Fibroblast of upper back skin (primary cell): ENCODE measurements around the gene ADCY2.

Experiments used
- DNase-seq: peaks from one replicate; pipeline ENCODE4 v3.0.0-alpha.2; 2013

The ADCY2 gene

GRCh38 chr5:7610531-7611177 lies 214.7 kb downstream of the ADCY2 start:
- no peak for DNase-seq

GRCh38 chr5:7611518-7611917 lies 215.6 kb downstream of the ADCY2 start:
- no peak for DNase-seq

GRCh38 chr5:7615566-7616061 lies 219.7 kb downstream of the ADCY2 start:
- no peak for DNase-seq

DNA sequence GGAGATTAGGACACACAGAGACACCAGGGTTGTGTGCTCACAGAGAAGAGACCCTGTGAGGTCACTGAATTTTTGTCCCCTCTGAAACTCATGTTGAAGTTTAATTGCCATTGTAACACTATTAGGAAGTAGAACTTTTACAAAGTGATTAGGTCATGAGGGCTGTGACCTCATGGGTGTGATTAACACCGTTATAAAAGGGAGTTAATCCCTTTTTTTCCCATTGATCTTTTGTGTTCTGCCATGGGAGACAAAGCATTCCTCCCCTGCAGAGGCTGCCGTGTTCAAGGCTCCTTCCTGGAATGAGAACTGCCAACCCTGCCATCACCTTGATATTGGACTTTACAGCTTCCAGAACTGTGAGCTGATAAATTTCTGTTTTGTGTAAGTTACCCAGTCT lies 221.0 kb downstream of the ADCY2 start:
- no peak for DNase-seq

DNA sequence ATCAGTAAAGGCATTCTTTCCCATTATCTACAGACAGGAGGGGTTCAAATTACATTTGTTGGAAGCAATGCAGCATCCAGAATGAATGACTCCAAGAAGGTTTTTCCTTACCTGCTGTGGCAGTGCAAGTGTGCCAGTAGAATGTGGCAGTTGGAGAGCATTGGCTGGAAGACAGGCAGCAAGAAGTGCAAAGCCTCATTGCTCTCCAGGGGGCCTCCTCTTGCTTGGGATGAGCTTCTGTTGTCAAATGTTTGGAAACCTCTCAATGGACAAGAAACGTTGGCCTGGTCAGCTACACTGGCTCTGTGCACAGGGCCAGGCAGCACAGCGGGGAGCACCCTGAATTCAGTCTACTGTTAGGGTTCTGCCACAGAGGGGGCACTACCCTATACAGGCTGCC lies 226.6 kb downstream of the ADCY2 start:
- no peak for DNase-seq

DNA sequence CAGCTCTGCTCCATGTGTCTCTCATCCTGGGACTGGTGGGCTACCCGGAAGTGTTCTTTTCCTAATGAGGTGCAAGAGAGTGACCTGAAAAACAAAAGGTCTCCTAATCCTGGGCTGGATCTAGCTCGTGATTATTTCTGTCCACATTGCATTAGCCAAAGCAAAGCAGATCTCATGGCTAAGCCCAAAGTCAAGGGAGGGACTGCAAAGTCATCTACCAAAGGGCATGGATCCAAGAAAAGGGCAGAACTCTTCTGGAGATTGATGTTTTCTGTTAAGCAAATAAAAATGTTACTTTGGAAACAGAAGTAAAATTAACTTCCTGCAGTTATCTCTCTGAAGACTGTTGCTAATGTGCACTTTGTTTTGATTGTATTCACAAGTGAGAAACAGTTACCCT lies 229.8 kb downstream of the ADCY2 start:
- DNase-seq, result no peak

DNA sequence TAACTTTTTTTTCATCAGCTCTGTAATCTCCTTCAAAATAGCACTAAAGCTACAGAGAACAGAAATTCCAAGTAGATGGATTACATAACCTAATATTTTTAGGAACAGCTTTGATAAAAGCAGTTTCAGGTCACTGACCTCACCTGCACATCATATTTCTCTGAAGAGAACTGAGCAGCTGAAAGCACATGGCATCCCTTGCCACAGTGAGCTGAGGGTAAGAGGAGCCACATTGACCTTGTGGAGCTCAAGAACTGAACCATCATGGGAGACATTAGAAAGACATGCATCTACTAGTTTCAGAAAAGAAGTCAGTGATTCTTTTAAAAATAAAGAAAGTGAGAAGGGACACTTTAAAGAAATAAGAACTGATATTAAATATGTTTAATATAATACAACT lies 232.3 kb downstream of the ADCY2 start:
- no peak for DNase-seq

DNA sequence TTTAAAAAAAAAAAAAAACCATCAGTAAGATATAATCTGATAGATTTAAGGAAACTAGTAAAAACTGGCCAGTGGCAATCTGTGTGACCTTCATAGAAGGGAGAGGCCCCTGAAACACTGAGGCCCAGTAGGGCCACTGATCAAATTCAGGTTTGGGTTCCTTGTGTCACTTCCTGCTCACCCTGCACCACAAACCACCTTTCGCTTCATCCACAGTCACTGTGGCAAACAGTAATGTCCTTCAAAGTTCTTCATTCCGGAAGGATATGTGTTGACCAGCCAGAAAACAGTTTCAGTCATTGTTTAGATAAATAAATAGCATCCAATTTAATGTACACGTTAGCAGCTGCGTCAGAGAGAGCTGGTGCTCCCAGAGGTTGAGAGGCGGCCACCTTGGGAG lies 232.9 kb downstream of the ADCY2 start:
- no peak for DNase-seq

DNA sequence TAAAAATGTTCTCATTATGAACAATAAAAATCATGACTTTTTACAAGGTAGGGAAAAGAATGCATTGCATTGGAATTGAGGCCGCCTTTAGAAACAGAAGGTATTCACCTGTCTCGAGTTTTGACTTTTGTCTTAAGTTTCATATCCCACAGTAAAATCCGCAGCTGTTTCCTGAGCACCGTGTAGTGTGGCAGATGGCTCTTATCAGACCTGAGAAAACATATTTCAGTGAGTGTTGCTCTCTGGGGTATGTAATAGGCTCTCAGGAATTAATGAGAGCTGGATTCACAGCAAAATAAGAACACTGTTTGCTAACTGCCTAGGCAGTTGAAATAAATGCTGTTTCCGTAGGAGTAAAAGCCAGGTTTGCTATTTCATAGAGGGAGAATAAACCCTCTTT lies 233.6 kb downstream of the ADCY2 start:
- DNase-seq, result no peak

GRCh38 chr5:7634837-7635236 lies 238.9 kb downstream of the ADCY2 start:
- no peak for DNase-seq

GRCh38 chr5:7638456-7638855 lies 242.5 kb downstream of the ADCY2 start:
- no peak for DNase-seq

- DNase-seq, result no peak
These were observed 246.1 kb downstream of the ADCY2 start for GRCh38 chr5:7642029-7642428.

DNA sequence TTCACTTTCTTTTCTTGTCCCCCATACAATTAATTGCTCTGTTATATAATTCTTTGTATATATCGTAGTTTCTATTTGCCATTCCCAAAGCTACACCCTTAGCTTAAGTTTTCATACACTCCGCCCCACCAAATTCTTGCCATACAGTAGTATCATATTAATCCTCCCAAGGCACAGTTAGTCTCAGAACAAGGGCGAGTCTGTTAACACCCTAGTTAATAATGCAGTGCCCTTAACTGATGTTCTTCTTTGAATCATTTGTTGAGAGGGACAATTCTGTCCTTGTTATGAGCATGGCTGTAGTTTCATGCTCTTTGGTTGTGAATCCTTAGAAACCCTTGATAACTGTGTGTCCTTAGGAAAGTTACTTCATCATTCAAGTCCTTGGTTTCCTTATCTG lies 248.8 kb downstream of the ADCY2 start:
- no peak for DNase-seq

DNA sequence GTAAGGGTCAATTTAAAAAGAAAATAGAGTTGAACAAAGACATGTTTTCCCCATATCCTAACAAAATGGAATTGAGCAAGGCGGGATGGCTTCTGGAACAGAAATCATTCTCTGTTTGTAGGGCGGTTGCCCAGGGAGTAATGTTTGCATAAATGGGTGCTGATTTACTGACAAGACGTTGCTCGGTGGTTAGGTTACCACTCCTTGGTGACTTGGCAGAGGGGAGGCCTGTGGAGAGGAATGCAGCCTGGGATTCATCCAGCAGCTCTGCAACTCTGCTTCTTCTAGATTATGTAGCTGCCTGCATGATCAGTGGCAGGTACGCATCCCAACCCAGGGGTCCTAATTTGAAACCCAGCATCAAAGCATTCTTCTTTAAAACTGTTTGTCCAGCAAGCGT lies 254.8 kb downstream of the ADCY2 start:
- no peak for DNase-seq

DNA sequence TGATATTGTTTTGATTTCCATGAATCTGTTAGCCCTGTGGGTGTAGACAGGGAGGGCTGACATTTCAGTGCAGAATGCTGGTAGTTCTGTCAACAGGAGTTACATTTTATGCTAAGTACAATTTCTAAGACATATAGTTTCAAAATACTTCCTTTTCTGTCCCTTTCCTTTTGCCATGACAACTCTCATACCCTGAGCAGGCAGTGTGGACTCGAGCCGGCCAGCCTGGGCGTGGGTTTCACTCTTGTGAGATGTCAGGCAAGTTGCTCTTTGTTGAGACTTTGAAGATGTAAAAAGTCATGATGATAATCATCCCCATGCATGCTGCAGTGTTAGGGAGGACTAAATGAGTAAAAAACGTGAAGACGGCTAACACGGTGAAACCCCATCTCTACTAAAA lies 257.1 kb downstream of the ADCY2 start:
- no peak for DNase-seq

DNA sequence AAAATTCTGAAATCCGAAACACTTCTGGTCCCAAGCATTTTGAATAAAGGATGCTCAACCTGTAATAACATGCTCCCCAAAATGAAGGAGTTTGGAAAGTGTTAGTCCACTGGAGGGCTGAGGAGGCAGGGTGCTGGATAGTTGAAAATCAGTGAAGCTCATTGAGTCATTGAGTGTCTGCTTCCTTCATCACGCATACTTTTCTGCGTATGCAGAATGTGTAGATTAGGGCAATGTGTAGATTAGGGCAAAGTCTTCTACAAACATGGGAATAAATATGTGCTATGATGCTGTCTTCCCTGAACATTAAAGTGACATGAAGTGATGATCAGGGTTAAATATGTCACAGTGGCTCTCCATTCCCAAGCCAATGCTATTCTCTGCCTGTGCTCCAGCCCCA lies 261.2 kb downstream of the ADCY2 start:
- DNase-seq, result no peak

GRCh38 chr5:7659420-7659819 lies 263.5 kb downstream of the ADCY2 start:
- DNase-seq, result no peak

- DNase-seq, result no peak
These were observed 266.4 kb downstream of the ADCY2 start for GRCh38 chr5:7662289-7662688.

GRCh38 chr5:7663808-7664207 lies 267.9 kb downstream of the ADCY2 start:
- DNase-seq, result no peak

DNA sequence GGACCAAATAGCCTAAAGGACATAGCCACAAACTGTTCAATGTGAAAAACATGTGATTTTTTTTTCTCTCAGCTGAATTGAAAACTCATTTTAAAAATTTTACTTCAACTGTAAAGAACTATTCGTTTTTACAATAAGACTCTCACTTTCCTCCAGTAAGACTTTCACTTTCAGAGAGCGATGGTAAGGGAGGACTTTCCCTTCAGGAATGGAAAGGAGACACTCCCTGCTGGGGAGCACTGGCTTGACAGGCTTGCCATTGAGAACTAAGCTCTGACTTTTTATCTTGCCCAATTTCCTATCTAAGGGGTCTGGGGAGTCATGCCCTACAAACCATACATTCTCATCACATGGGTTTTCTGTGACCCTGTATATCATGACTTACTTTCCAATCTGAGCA lies 268.3 kb downstream of the ADCY2 start:
- no peak for DNase-seq

DNA sequence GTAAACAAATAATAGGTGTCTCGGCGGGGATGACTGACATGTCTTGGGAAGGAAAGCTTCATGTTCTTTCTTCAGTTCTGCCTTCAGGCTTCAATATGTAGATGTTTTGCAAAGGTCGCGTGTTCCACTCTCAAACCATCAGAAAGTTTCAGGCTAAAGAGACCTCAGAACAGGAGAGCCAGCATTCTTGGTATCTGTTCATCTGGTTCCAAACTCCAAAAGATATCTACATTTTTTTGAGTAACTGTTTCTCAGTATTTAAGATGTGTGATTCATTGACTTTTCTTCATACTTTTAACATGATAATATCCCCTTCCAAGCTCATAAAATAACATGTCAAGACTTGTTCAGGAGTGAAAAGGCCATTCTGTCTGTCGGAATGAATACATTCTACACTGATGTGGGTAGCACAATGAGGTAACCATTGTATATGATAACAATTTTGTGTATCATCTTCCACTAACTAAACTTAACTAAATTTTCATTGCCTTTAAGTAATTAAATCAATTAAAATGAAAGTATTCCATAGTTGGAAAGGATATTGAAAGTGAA lies 271.4 kb downstream of the ADCY2 start:
- DNase-seq, result no peak

DNA sequence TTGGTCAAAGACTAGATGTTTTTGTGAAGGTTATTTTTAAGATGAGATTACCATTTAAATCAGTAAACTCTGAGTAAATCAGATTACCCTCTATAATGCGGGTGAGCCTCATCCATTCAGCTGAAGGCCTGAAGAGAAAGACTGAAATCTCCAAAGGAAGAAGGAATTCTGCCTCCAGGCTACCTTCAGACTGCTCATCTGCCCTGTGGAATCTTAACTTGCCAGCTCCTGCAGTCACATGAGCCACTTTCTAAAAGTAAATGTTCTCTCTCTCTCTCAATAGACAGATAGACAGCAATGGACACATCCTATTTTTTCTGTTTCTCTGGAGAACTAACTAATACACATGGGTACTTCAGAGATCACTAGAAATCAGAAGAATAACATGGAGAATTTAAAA lies 272.2 kb downstream of the ADCY2 start:
- no peak for DNase-seq

DNA sequence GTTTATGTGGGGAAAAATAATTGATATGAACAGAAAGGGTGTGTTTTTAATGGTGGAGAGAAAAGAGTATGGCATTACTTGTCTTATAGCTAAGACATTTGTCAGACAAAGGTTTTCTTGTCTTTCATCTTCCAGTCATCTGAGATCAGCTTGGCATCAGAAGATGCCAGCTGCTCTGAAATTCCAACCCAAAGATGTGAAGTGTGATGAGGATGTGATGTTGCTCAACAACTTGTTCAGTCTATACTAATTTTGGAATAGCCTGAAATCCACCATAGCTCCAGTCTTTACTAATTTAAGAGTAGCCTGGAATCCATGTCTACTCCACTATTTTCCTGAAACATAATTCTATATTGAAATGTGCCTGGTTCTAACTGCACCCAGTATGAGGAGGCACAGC lies 272.7 kb downstream of the ADCY2 start:
- DNase-seq, result no peak

- no peak for DNase-seq
These were observed 275.5 kb downstream of the ADCY2 start for GRCh38 chr5:7671381-7671993.

GRCh38 chr5:7673658-7674057 lies 277.7 kb downstream of the ADCY2 start:
- no peak for DNase-seq
